HepG2 (cell line): Measurements from ENCODE around the gene CEP104. TPM values are rescaled to one million over a fixed set of nuclear protein-coding genes. Genes with fewer than 3 reads are reported as not detected.
A peak's percentile ranks its signal among the peaks of the same experiment; 100 is the strongest.

Experiments
- ARID2 ChIP-seq: sonication (generic); formaldehyde crosslinking; IDR thresholded peaks from 2 replicates; pipeline ENCODE4 v1.8.1; 2022; ENCODE audit warnings: mild to moderate bottlenecking, missing genetic modification reagents, borderline replicate concordance
- BATF2 ChIP-seq: sonication (generic); formaldehyde crosslinking; IDR thresholded peaks from 2 replicates; pipeline ENCODE4 v1.8.0; 2022; ENCODE audit warnings: mild to moderate bottlenecking, missing genetic modification reagents, moderate library complexity
- HOXA3 ChIP-seq: sonication (generic); formaldehyde crosslinking; IDR thresholded peaks from 2 replicates; pipeline ENCODE4 v1.5.0; 2020; ENCODE audit warnings: missing genetic modification reagents
- HOXA5 ChIP-seq: sonication (generic); formaldehyde crosslinking; IDR thresholded peaks from 2 replicates; pipeline ENCODE4 v1.4.0; 2020; ENCODE audit warnings: missing genetic modification reagents
- POLR2A ChIP-seq, 2 experiments: IDR thresholded peaks; 2 replicates each; pipeline ENCODE4 v1.6.1; 2011; ENCODE audit warnings: low read depth in 2 of 2, low read length in 2 of 2, mild to moderate bottlenecking in 1 of 2, moderate library complexity in 1 of 2; ENCODE audit not compliant: insufficient read depth in 1 of 2
- SAP130 ChIP-seq: IDR thresholded peaks from 2 replicates; pipeline ENCODE4 v1.6.1; 2016; ENCODE audit warnings: low read depth
- TFDP1 ChIP-seq: IDR thresholded peaks from 2 replicates; pipeline ENCODE4 v1.6.1; 2016; ENCODE audit warnings: missing compliant biosample characterization, missing genetic modification reagents, borderline replicate concordance
- ZBTB20 ChIP-seq: sonication (generic); formaldehyde crosslinking; IDR thresholded peaks from 2 replicates; pipeline ENCODE4 v1.8.1; 2023; ENCODE audit warnings: missing genetic modification reagents, low read depth, mild to moderate bottlenecking, borderline replicate concordance
- ZBTB33 ChIP-seq: sonication (generic); formaldehyde crosslinking; IDR thresholded peaks from 2 replicates; pipeline ENCODE4 v1.4.0; 2020; ENCODE audit warnings: missing genetic modification reagents
- ZNF772 ChIP-seq: sonication (generic); formaldehyde crosslinking; IDR thresholded peaks from 2 replicates; pipeline ENCODE4 v1.5.0; 2020; ENCODE audit warnings: mild to moderate bottlenecking, missing genetic modification reagents
- polyA plus RNA-seq, 8 experiments: library from polyadenylated mRNA; depleted of rRNA in 3 of 8; stranded (reverse) in 7 of 8; unstranded in 1 of 8; fragments of >200 nt; fragmentation: Illumina TruSeq in 4 of 8; extraction: Trizol in 4 of 8; gene quantifications; 2 replicates each; pipeline versions ENCODE4 v1.2.1 to v1.2.3, GENCODE V29; 2011 to 2016; ENCODE audit warnings: low read depth in 4 of 8, missing spikeins in 1 of 8, mixed read lengths in 1 of 8; ENCODE audit not compliant: insufficient read depth in 1 of 8
- total RNA-seq, 5 experiments: library from RNA; depleted of rRNA; stranded (reverse); fragments of >200 nt; fragmentation: Illumina TruSeq; extraction: Trizol; gene quantifications; 2 replicates each; pipeline ENCODE4 v1.2.3, GENCODE V29; 2016; ENCODE audit warnings: low read depth in 1 of 5
- TF ChIP-seq, protein P1 (sequence below): IDR thresholded peaks from 2 replicates; pipeline ENCODE4 v1.6.1; 2012; ENCODE audit warnings: inconsistent platforms
- TF ChIP-seq, protein P2 (sequence below): IDR thresholded peaks from 2 replicates; pipeline ENCODE4 v1.6.1; 2016; ENCODE audit warnings: low read depth, borderline replicate concordance
- TF ChIP-seq, protein P3 (sequence below): sonication (generic); formaldehyde crosslinking; IDR thresholded peaks from 2 replicates; pipeline ENCODE4 v1.4.0; 2020; ENCODE audit warnings: mild to moderate bottlenecking, missing genetic modification reagents
- TF ChIP-seq, protein P4 (sequence below): sonication (generic); formaldehyde crosslinking; IDR thresholded peaks from 2 replicates; pipeline ENCODE4 v1.5.1; 2020; ENCODE audit warnings: mild to moderate bottlenecking, missing genetic modification reagents, moderate library complexity
- TF ChIP-seq, protein P5 (sequence below): sonication (generic); formaldehyde crosslinking; IDR thresholded peaks from 2 replicates; pipeline ENCODE4 v1.4.0; 2020; ENCODE audit warnings: missing genetic modification reagents, borderline replicate concordance

Gene CEP104
- total and polyA plus RNA-seq, 2 of the 13 experiments (the other 11 are each of a cell fraction or from before 2014, with no cell fraction given): 20.4 to 30.1 TPM

DNA sequence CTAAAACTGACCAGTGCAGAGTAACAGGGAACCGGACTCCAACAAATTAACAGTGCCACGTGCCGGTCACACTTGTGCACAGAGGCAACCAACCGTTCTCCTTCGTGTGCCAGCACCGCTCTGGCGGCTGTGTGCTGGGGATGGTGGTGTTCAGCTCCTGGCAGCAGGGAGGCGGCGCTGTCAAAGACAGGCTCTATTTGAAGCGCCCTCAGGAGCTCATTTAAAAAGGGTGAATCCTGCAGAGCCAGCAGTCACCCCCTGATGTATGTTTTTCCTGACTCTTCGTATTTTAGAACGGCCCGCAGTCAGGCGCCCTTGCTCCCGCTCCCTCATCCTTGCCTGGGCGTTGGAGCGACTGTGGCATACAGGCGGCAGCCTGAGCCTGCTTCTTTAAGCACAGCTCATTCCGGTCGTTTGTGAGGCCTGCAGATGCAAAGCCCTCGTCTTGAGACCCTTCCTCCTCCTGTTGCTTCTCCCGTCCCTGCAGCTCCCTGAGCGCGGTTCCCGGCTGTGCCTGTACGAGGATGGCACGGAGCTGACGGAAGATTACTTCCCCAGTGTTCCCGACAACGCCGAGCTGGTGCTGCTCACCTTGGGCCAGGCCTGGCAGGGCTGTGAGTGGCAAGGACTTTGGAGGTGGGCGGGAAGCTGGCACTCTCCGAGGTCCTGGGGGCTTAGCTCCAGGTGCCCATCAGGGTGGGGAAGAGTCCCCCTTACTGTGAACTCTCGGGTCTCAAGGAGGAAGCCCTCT lies 1.4 kb upstream of the CEP104 start (continued):
- TF ChIP-seq ZBTB33 (CRISPR knock-in tag) (peak; percentile 71; the same call in 1 of the 2 replicates), HOXA3 (CRISPR knock-in tag) (peak; percentile 25; the same call in 1 of the 2 replicates), ZBTB20 (CRISPR knock-in tag) (no peak), SAP130 (CRISPR knock-in tag) (peak; percentile 51), POLR2A (IDR thresholded peaks at IDR 0.05; ENCODE audit: insufficient read depth in 1 of 2, low read depth in 2 of 2, low read length in 2 of 2) (0 out of 4 replicates have a peak, but pooled peaks of 1 of the 2 experiments have one; percentile 25), BATF2 (CRISPR knock-in tag) (no peak), TFDP1 (CRISPR knock-in tag) (peak; percentile 57; the same call in 1 of the 2 replicates), HOXA5 (0 out of 2 replicates have a peak, but pooled peaks have one; percentile 1), ZNF772 (no peak), ARID2 (CRISPR knock-in tag) (0 out of 2 replicates have a peak, but pooled peaks have one; percentile 24)
- TF ChIP-seq, protein P1, sequence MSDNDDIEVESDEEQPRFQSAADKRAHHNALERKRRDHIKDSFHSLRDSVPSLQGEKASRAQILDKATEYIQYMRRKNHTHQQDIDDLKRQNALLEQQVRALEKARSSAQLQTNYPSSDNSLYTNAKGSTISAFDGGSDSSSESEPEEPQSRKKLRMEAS: peak; percentile 85
- TF ChIP-seq, protein P2, sequence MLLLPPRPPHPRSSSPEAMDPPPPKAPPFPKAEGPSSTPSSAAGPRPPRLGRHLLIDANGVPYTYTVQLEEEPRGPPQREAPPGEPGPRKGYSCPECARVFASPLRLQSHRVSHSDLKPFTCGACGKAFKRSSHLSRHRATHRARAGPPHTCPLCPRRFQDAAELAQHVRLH (CRISPR knock-in tag): 0 out of 2 replicates have a peak, but pooled peaks have one; percentile 10
- TF ChIP-seq, protein P3, sequence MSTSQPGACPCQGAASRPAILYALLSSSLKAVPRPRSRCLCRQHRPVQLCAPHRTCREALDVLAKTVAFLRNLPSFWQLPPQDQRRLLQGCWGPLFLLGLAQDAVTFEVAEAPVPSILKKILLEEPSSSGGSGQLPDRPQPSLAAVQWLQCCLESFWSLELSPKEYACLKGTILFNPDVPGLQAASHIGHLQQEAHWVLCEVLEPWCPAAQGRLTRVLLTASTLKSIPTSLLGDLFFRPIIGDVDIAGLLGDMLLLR: peak; percentile 41; the same call in 1 of the 2 replicates
- TF ChIP-seq, protein P4, sequence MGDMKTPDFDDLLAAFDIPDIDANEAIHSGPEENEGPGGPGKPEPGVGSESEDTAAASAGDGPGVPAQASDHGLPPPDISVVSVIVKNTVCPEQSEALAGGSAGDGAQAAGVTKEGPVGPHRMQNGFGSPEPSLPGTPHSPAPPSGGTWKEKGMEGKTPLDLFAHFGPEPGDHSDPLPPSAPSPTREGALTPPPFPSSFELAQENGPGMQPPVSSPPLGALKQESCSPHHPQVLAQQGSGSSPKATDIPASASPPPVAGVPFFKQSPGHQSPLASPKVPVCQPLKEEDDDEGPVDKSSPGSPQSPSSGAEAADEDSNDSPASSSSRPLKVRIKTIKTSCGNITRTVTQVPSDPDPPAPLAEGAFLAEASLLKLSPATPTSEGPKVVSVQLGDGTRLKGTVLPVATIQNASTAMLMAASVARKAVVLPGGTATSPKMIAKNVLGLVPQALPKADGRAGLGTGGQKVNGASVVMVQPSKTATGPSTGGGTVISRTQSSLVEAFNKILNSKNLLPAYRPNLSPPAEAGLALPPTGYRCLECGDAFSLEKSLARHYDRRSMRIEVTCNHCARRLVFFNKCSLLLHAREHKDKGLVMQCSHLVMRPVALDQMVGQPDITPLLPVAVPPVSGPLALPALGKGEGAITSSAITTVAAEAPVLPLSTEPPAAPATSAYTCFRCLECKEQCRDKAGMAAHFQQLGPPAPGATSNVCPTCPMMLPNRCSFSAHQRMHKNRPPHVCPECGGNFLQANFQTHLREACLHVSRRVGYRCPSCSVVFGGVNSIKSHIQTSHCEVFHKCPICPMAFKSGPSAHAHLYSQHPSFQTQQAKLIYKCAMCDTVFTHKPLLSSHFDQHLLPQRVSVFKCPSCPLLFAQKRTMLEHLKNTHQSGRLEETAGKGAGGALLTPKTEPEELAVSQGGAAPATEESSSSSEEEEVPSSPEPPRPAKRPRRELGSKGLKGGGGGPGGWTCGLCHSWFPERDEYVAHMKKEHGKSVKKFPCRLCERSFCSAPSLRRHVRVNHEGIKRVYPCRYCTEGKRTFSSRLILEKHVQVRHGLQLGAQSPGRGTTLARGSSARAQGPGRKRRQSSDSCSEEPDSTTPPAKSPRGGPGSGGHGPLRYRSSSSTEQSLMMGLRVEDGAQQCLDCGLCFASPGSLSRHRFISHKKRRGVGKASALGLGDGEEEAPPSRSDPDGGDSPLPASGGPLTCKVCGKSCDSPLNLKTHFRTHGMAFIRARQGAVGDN (CRISPR knock-in tag): peak; percentile 53
- TF ChIP-seq, protein P5, sequence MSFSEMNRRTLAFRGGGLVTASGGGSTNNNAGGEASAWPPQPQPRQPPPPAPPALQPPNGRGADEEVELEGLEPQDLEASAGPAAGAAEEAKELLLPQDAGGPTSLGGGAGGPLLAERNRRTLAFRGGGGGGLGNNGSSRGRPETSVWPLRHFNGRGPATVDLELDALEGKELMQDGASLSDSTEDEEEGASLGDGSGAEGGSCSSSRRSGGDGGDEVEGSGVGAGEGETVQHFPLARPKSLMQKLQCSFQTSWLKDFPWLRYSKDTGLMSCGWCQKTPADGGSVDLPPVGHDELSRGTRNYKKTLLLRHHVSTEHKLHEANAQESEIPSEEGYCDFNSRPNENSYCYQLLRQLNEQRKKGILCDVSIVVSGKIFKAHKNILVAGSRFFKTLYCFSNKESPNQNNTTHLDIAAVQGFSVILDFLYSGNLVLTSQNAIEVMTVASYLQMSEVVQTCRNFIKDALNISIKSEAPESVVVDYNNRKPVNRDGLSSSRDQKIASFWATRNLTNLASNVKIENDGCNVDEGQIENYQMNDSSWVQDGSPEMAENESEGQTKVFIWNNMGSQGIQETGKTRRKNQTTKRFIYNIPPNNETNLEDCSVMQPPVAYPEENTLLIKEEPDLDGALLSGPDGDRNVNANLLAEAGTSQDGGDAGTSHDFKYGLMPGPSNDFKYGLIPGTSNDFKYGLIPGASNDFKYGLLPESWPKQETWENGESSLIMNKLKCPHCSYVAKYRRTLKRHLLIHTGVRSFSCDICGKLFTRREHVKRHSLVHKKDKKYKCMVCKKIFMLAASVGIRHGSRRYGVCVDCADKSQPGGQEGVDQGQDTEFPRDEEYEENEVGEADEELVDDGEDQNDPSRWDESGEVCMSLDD (CRISPR knock-in tag): no peak
